ENCODE data around the gene GREB1L.
A peak's percentile ranks its signal among the peaks of the same experiment; 100 is the strongest.

Gene GREB1L

DNA sequence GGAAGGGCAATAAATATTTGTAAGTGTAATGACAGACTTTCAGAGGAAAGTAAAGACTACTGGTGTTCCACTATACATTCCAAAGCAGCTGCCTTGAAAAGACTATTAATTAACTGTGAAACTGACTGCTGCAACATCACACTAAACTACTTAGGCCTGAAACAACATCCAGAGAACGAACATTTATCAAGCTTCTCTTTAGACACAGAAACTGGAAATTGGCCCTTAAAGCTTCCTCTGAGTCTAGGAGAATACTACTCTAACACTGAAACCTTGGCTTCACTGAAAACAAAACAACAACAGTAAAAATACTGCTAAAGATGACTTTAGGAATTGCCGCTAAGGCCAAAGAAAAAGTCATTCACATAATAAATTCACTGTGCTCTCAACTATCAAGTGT is 283.9 kb downstream of the GREB1L start:
- DNase-seq, result no peak
- intact Hi-C loops (cut with DNase I), result no loop called here

DNA sequence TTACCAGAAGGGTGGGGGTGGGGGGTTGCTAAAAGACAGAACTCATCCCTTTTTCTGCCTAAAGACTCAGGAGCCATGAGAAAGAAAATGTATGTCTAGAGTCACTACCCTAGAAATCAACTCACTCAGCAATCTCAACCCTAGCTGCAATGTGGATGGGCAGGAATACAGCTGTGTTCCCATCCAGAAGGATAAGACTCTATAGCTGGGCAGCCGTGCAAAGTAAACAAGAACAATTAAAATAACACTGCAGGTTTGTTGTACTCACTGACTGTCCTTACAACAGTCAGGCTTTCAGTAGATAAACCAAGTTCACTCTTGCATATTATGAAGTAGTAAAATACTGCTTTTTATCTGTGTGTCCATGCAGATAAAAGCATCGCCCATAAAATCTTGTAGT is 284.4 kb downstream of the GREB1L start:
- no peak for DNase-seq
- intact Hi-C loops (cut with DNase I), result no loop called here

DNA sequence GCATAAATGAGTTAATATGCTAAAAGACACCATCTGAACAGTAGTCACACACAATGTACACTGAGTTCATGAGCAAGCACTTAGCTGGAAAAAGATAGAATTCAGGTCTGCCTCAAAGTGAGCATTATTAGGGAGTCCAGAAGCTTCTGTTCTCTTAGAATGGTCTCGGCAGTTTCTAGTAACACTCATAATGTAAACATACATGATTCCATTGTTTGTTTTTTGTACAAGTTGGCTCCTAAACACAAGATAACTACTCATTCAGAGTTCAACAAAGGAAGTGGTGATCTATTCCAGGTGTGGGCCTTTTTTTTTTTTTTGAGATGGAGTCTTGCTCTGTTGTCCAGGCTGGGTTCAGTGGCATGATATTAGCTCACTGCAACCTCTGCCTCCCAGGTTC is 292.3 kb downstream of the GREB1L start:
- intact Hi-C loops (cut with DNase I), result no loop called here
- no peak for DNase-seq

DNA sequence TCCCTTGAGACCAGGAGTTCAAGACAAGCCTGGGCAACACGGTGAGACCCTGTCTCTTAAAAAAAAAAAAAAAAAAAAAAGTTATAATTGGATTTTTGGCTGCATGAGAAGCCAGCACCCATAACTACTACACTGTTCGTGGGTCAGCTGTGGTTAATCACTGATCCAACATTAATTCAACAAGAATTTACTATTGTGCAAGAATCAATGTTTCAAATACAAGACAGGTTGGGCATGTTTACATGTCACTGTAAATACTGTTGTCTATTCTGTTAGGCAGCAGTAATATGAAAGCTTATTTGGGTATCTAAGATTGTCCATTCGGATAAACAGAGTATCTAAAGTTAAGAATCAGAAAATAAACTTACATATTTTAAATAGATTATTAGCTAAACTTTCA is 296.2 kb downstream of the GREB1L start:
- DNase-seq, result no peak
- intact Hi-C loops (cut with DNase I), result no loop called here

DNA sequence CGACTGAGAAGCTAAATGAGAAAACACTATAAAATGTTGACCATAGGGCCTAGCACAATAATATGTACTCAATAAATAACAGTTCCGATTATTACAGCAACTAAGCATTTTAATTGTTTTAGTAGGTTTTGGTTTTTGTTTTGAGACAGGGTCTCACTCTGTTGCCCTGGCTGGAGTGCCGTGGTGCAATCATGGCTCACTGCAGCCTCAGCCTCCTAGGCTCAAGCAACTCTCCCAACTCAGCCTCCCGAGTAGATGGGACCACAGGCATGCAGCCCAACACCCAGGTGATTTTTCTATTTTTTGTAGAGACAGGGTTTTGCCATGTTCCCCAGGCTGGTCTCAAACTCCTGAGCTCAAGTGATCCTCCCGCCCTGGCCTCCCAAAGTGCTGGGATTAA is 304.4 kb downstream of the GREB1L start:
- no peak for DNase-seq
- intact Hi-C loops (cut with DNase I), result no loop called here

DNA sequence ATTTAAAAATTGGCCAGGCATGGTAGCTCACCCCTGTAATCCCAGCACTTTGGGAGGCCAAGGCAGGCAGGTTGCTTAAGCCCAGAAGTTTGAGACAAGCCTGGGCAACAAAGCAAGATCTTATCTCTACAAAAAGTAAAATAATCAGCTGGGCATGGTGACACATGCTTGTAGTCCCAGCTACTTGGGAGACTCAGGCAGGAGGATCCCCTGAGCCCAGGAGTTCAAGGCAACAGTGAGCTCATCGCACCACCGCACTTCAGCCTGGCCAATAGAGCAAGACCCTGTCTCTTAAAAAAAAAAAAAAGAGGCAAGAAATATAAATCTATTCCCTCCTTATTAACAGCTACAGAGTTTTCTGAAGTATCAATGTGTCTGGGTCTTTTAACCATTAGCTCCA is 306.6 kb downstream of the GREB1L start:
- DNase-seq, result peak in 1 of 10 donors; percentile 51
- intact Hi-C loops (cut with DNase I), result no loop called here

DNA sequence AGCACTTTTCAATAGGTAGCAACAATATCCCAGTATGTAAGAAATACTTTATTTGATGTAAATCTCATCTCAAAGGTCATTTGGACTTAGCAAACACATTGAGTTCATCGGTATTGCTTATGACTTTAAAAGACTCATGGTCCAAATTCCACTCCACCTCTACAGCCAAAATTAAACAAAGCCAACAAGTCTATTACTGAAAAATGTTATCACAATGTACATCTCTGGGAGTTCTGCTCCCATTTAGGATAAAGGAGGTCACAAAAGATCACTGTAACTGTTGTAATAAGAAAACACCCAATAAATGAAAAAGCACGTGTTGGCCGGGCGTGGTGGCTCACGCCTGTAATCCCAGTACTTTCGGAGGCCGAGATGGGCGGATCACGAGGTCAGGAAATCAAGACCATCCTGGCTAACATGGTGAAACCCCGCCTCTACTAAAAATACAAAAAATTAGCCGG is 308.5 kb downstream of the GREB1L start:
- DNase-seq, result no peak
- intact Hi-C loops (cut with DNase I), result loop anchor here (10.0 kb wide), 1 partner anchor 46 kb away; no protein-coding TSS in a partner anchor

DNA sequence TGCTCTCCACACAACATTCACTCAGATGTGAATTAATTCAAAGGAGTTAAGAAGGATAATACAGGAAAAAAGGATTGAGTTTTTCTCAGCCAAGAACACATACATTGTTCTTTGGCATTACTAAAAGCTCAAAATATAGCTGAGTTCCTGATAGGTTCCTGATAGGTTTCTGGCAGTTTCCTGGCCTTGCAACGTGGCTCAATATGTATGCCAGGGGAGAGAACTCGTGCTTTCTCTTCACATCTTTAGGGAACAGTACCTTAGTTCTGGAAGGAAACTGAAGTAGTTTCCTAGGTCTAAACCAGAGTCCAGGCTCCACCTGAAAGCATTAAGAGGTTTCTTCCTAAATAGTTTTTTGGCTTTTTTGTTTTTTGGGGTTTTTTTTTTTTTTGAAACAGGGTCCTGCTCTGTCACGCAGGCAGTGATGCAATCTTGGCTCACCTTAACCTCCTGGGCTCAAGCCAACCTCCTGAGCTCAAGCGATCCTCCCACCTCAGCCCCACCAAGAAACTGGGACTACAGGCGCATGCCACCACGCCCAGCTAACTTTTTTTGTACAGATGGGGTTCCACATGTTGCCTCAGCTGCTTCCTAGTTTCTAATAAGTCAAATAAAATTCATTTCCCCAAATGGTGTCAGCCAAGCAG is 315.7 kb downstream of the GREB1L start:
- intact Hi-C loops (cut with DNase I), result loop anchor here (10.0 kb wide), 1 partner anchor 53 kb away; no protein-coding TSS in a partner anchor
- no peak for DNase-seq

DNA sequence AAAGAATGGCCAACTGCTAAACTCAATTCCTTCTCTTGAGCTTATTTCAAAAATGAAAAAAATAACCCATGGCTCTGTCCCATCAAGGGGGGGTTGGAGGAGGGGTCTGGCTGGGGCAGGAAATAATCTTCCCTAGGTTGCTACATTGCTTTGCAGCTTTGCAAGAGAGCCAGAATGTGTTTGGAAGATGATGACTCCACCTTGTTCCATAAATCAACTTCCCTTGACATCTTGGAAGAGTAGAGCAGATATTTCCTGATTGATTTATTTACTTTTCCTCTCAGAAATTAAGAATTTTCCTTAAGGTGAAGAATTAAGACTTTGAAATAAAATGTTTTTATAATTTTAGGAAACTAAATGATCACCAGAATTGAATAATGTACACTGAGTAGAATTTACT is 317.2 kb downstream of the GREB1L start:
- no peak for DNase-seq
- intact Hi-C loops (cut with DNase I), result loop anchor here (10.0 kb wide), 1 partner anchor 54 kb away; no protein-coding TSS in a partner anchor

DNA sequence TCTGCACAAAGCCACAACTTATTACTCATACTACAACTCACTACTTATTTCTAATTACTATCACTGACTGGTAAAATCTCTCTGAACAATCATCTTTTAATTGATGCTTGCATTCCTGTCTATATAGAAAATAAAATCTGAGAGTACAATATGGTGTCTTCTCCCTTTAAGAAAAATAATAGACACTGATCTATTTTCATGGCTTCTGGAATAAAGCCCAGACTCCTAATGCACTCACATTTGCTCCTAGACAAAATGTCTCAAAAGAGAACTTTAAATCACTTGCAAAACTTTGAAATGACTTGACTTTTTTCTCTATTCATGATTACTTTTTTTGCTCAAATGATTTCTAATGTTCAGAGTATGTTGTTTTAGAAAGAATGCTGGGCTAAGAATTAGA is 329.7 kb downstream of the GREB1L start:
- no peak for DNase-seq
- intact Hi-C loops (cut with DNase I), result no loop called here
